ENCODE measurements around the gene IQCH. TPM values are rescaled to one million over a fixed set of nuclear protein-coding genes. Genes with fewer than 3 reads are reported as not detected.

IQCH gene
- total and polyA plus RNA-seq, 2 experiments from 2014 or later, result 1.7 to 4.6 TPM

DNA sequence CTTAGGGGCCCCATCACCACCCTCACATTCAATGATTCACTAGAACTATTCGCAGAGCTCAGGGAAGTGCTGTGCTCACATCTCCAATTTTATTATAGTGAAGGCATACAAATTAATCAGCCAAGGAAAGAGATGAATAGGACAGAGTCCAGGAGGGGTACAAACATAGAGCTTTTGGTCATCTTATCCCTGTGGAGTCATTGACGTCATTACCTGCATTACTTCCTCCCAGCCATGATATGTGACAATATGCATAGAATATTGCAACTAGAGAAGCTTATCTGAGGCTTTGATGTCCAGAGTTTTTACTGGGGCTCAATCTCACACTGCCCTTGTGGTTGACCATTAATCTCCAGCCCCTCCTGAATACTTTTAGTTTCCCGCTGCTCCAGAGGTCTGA, 1.5 kb downstream of the IQCH start:
- peak overlapping the region; percentile 100 for H3K4me3 Mint-ChIP-seq
- Histone ChIP-seq H2AFZ (no peak overlapping the region), H3K9me2 (ENCODE audit: insufficient read depth) (no peaks in the 10 kb centered on the region), H3F3A (replicated peaks; ENCODE audit: low read depth) (no peaks in the 10 kb centered on the region), H3K4me1 (ENCODE audit: insufficient read depth) (peaks cover 7% of the 10 kb centered on the region; the same call in 1 of the 2 replicates), H3K27ac (ENCODE audit: low read depth) (no peak overlapping the region), H4K20me1 (replicated peaks; ENCODE audit: insufficient read depth) (peaks cover 5% of the 10 kb centered on the region; the same call in 1 of the 2 replicates), H3K27me3 (ENCODE audit: insufficient read depth) (no peaks in the 10 kb centered on the region), H3K4me2 (no peak overlapping the region), H3K36me3 (ENCODE audit: insufficient read depth) (no peaks in the 10 kb centered on the region), H3K4me3 (no peak overlapping the region), H3K79me2 (replicated peaks; ENCODE audit: insufficient read depth) (peaks cover 32% of the 10 kb centered on the region)
- H3K4me1 Mint-ChIP-seq, result peaks cover 8% of the 10 kb centered on the region
- H3K9me3 Mint-ChIP-seq, result no peaks in the 10 kb centered on the region
- ATAC-seq, result no peak
- peaks cover 4% of the 10 kb centered on the region for H3K27me3 Mint-ChIP-seq (ENCODE audit: insufficient read depth, low read depth, poor library complexity)
- no peak overlapping the region for H3K27ac Mint-ChIP-seq
- TF ChIP-seq NANOG (IDR thresholded peaks at IDR 0.05; ENCODE audit: borderline replicate concordance) (no peak), ZNF331 (CRISPR knock-in tag; IDR thresholded peaks at IDR 0.05; ENCODE audit: low read depth) (no peak), REST (IDR thresholded peaks at IDR 0.05; ENCODE audit: unreplicated experiment) (no peak), POLR2AphosphoS5 (IDR thresholded peaks at IDR 0.05; ENCODE audit: low read depth) (no peak), ETS1 (IDR thresholded peaks at IDR 0.05) (no peak), CREB1 (CRISPR knock-in tag; IDR thresholded peaks at IDR 0.05; ENCODE audit: low read depth) (no peak), STAT1 (IDR thresholded peaks at IDR 0.05; ENCODE audit: unreplicated experiment) (no peak), ZNF114 (CRISPR knock-in tag; IDR thresholded peaks at IDR 0.05) (no peak), JUNB (IDR thresholded peaks at IDR 0.05; ENCODE audit: unreplicated experiment) (no peak), EZH2phosphoT487 (IDR thresholded peaks at IDR 0.05; ENCODE audit: unreplicated experiment) (no peak), ZNF462 (CRISPR knock-in tag; IDR thresholded peaks at IDR 0.05) (no peak), EZH2 (IDR thresholded peaks at IDR 0.05; ENCODE audit: low read depth, unreplicated experiment) (no peak)
- TF ChIP-seq, protein P1, sequence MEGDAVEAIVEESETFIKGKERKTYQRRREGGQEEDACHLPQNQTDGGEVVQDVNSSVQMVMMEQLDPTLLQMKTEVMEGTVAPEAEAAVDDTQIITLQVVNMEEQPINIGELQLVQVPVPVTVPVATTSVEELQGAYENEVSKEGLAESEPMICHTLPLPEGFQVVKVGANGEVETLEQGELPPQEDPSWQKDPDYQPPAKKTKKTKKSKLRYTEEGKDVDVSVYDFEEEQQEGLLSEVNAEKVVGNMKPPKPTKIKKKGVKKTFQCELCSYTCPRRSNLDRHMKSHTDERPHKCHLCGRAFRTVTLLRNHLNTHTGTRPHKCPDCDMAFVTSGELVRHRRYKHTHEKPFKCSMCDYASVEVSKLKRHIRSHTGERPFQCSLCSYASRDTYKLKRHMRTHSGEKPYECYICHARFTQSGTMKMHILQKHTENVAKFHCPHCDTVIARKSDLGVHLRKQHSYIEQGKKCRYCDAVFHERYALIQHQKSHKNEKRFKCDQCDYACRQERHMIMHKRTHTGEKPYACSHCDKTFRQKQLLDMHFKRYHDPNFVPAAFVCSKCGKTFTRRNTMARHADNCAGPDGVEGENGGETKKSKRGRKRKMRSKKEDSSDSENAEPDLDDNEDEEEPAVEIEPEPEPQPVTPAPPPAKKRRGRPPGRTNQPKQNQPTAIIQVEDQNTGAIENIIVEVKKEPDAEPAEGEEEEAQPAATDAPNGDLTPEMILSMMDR (conservative IDR thresholded peaks at IDR 0.05; ENCODE audit: low read depth in 2 of 2), result no peak
- DNase-seq (ENCODE audit: low spot score), result no peak
- H3K36me3 Mint-ChIP-seq (ENCODE audit: low read depth), result no peaks in the 10 kb centered on the region
